ENCODE results near the gene KANSL1.
"Not testable (repeated sequence)": the region's sequence is repeated elsewhere in the genome, so short reads cannot be mapped to it uniquely, and the experiment has no call there.

The KANSL1 gene, protein sequence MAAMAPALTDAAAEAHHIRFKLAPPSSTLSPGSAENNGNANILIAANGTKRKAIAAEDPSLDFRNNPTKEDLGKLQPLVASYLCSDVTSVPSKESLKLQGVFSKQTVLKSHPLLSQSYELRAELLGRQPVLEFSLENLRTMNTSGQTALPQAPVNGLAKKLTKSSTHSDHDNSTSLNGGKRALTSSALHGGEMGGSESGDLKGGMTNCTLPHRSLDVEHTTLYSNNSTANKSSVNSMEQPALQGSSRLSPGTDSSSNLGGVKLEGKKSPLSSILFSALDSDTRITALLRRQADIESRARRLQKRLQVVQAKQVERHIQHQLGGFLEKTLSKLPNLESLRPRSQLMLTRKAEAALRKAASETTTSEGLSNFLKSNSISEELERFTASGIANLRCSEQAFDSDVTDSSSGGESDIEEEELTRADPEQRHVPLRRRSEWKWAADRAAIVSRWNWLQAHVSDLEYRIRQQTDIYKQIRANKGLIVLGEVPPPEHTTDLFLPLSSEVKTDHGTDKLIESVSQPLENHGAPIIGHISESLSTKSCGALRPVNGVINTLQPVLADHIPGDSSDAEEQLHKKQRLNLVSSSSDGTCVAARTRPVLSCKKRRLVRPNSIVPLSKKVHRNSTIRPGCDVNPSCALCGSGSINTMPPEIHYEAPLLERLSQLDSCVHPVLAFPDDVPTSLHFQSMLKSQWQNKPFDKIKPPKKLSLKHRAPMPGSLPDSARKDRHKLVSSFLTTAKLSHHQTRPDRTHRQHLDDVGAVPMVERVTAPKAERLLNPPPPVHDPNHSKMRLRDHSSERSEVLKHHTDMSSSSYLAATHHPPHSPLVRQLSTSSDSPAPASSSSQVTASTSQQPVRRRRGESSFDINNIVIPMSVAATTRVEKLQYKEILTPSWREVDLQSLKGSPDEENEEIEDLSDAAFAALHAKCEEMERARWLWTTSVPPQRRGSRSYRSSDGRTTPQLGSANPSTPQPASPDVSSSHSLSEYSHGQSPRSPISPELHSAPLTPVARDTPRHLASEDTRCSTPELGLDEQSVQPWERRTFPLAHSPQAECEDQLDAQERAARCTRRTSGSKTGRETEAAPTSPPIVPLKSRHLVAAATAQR (N-terminal part only)

DNA sequence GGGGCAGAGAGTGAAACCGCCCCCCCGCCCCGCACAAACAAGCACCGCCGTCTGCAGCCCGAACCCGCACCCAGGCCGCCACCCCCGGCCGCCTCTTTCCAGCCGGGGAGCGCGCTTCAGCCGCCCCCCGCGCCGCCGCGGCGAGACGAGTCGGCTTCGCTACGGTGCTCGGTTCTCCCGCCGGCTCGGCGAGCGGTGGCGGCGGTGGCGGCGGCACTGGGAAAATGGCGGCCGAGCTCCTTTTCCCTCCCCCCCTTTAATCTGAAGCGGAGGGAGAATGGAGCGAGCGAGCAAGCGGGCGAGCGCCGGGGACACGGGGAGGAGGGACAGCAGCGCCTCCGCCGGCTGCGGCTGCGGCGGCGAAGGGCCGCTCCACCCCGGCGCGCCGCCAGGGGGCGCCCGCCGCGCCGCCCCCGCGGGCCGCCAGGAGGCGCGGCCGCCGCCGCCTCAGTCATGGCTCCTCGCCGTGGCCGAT is at the start of gene KANSL1:
TSS of gene KANSL1 (minus strand) at position 279 of the 475 bp plus-strand sequence. CDS start 21,286 bp downstream, outside the sequence.
- Histone ChIP-seq H2AFZ (ENCODE audit: low read length) (peak within 1 kb of the TSS; percentile 78), H4K20me1 (ENCODE audit: insufficient read depth, low read length) (peaks cover 19% of the 10 kb centered on the region), H3K9me3 (replicated peaks; ENCODE audit: insufficient read depth, low read length) (no peaks in the 10 kb centered on the region), H3K27me3 (replicated peaks; ENCODE audit: insufficient read depth, low read length) (no peaks in the 10 kb centered on the region), H3K27ac (ENCODE audit: low read length) (peak within 1 kb of the TSS; percentile 85), H3K36me3 (replicated peaks; ENCODE audit: insufficient read depth, low read length) (no peaks in the 10 kb centered on the region), H3K4me3 (ENCODE audit: low read length) (peak within 1 kb of the TSS; percentile 89), H3K79me2 (ENCODE audit: low read length) (peaks cover 66% of the 10 kb centered on the region), H3F3A (ENCODE audit: insufficient read depth, low read length) (peaks cover 27% of the 10 kb centered on the region), H3K4me2 (ENCODE audit: low read depth, low read length) (peak within 1 kb of the TSS; percentile 97), H3K4me1 (ENCODE audit: low read length) (peaks cover 38% of the 10 kb centered on the region), H3K9me2 (replicated peaks; ENCODE audit: insufficient read depth, low read length) (no peaks in the 10 kb centered on the region), H3K9ac (ENCODE audit: low read length) (peak within 1 kb of the TSS; percentile 78)
- no peak for TF ChIP-seq EZH2 (optimal IDR thresholded peaks at IDR 0.05; ENCODE audit: low read depth, low read length)
- TF ChIP-seq EZH2phosphoT487 (IDR thresholded peaks at IDR 0.05; ENCODE audit: low read length) = no peak
- no peak for TF ChIP-seq CTCF (IDR thresholded peaks at IDR 0.05; ENCODE audit: low read length)
- DNase-seq = peak; percentile 85

GRCh38 chr17:46231359-46231758 is 38.1 kb upstream of the KANSL1 start:
- not testable (repeated sequence) for H4K20me1 ChIP-seq (ENCODE audit: insufficient read depth, low read length); H3K4me2 ChIP-seq (ENCODE audit: low read depth, low read length); H3K9ac ChIP-seq (ENCODE audit: low read length); H3K27ac ChIP-seq (ENCODE audit: low read length); H2AFZ ChIP-seq (ENCODE audit: low read length); H3K79me2 ChIP-seq (ENCODE audit: low read length); H3K9me3 ChIP-seq (replicated peaks; ENCODE audit: insufficient read depth, low read length); H3K27me3 ChIP-seq (replicated peaks; ENCODE audit: insufficient read depth, low read length); H3K4me3 ChIP-seq (ENCODE audit: low read length); H3K9me2 ChIP-seq (replicated peaks; ENCODE audit: insufficient read depth, low read length); H3K4me1 ChIP-seq (ENCODE audit: low read length); DNase-seq; H3K36me3 ChIP-seq (replicated peaks; ENCODE audit: insufficient read depth, low read length); H3F3A ChIP-seq (ENCODE audit: insufficient read depth, low read length)

DNA sequence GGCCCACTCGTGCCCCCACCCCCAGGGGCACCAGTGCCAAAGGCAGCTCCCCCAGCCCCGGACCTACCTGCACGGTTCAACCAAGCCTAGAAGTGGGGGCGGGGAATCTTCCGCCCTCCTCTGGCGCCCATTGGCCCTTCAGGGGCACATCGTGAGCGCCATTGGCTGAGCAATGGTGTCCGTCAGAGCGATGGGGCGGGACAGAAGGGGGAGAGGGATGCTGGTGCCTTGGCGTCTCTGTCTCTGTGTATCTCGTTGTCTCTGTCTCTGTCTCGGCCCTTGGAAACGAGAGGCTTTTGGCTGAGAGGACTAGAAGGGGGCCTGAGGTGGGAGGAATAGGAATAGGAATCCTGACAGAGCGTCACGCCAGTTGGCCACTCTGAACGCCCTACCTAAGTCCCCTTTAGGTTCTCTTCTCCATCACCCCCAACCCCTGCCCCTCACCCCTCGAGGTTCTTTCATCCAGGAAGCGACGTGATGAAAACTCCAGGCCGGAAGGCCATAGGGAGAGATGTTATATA is 32.1 kb upstream of the KANSL1 start:
- not testable (repeated sequence) for H4K20me1 ChIP-seq (ENCODE audit: insufficient read depth, low read length); H3K9me3 ChIP-seq (replicated peaks; ENCODE audit: insufficient read depth, low read length); H3K27me3 ChIP-seq (replicated peaks; ENCODE audit: insufficient read depth, low read length); H3K27ac ChIP-seq (ENCODE audit: low read length); H3K79me2 ChIP-seq (ENCODE audit: low read length); H3F3A ChIP-seq (ENCODE audit: insufficient read depth, low read length); H3K9me2 ChIP-seq (replicated peaks; ENCODE audit: insufficient read depth, low read length); H3K4me2 ChIP-seq (ENCODE audit: low read depth, low read length); H3K9ac ChIP-seq (ENCODE audit: low read length); H3K36me3 ChIP-seq (replicated peaks; ENCODE audit: insufficient read depth, low read length); H3K4me1 ChIP-seq (ENCODE audit: low read length)
- H2AFZ ChIP-seq (ENCODE audit: low read length) = 0 out of 2 replicates have a peak overlapping the region, but pooled peaks have one; percentile 53
- H3K4me3 ChIP-seq (ENCODE audit: low read length) = peak overlapping the region; percentile 53
- DNase-seq = peak; percentile 86

DNA sequence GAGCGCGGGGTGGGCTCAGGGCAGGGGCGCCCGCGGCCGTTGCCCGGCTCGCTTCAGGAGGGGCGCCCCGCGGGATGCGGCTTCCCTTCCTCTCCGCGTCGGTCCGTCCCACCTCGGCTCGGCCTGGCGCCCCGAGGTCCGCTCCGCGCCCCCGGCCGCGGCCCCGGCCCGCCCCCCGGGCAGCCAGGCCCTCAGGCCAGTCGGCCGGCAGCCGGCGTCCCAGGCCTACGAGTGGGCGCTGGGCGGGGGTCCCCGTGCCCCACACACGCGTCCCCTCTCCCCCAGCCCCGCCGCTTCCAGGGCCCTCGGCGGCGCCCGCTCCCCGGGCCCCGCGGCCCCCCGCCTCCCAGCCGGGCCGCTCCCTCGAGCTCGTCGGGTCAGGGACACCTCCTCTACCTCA is 31.6 kb upstream of the KANSL1 start:
- H3K9ac ChIP-seq (ENCODE audit: low read length); H3K36me3 ChIP-seq (replicated peaks; ENCODE audit: insufficient read depth, low read length); H3F3A ChIP-seq (ENCODE audit: insufficient read depth, low read length); H3K4me2 ChIP-seq (ENCODE audit: low read depth, low read length); H3K9me2 ChIP-seq (replicated peaks; ENCODE audit: insufficient read depth, low read length); H3K4me1 ChIP-seq (ENCODE audit: low read length); H2AFZ ChIP-seq (ENCODE audit: low read length); H4K20me1 ChIP-seq (ENCODE audit: insufficient read depth, low read length); H3K79me2 ChIP-seq (ENCODE audit: low read length); H3K9me3 ChIP-seq (replicated peaks; ENCODE audit: insufficient read depth, low read length); DNase-seq; H3K27ac ChIP-seq (ENCODE audit: low read length); H3K27me3 ChIP-seq (replicated peaks; ENCODE audit: insufficient read depth, low read length): not testable (repeated sequence)
- peak overlapping the region; percentile 53; the same call in 1 of the 2 replicates for H3K4me3 ChIP-seq (ENCODE audit: low read length)

DNA sequence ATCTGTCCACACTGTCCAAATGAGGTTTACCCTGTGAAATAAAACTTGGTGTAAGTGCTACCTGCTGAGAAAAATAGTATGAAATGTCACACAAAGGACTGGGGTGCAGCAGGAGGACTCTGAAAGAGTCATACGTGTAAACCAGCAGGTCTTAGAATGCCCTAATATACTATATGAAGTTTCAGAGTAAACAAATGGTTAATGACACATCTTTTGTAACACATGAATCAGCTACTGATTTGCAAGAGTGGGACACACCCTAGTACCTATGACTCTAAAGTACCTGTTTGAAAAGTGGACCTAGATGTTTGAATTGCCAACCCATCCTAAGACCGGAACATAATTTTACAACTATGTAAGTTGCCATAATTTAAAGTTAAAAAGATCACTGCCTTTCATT is 29.8 kb upstream of the KANSL1 start:
- H4K20me1 ChIP-seq (ENCODE audit: insufficient read depth, low read length); H3K9ac ChIP-seq (ENCODE audit: low read length); H3K27me3 ChIP-seq (replicated peaks; ENCODE audit: insufficient read depth, low read length); H3K9me3 ChIP-seq (replicated peaks; ENCODE audit: insufficient read depth, low read length); H3K27ac ChIP-seq (ENCODE audit: low read length); H3K79me2 ChIP-seq (ENCODE audit: low read length); H3K9me2 ChIP-seq (replicated peaks; ENCODE audit: insufficient read depth, low read length); H3K4me1 ChIP-seq (ENCODE audit: low read length); H3K4me2 ChIP-seq (ENCODE audit: low read depth, low read length); H2AFZ ChIP-seq (ENCODE audit: low read length); H3K4me3 ChIP-seq (ENCODE audit: low read length); H3K36me3 ChIP-seq (replicated peaks; ENCODE audit: insufficient read depth, low read length); H3F3A ChIP-seq (ENCODE audit: insufficient read depth, low read length); DNase-seq: not testable (repeated sequence)
